Chondrocyte (in vitro differentiated cells): Measurements from ENCODE around the gene LRRC7. TPM values are rescaled to one million over a fixed set of nuclear protein-coding genes. Genes with fewer than 3 reads are reported as not detected.

Experiments
- DNase-seq: peaks from one replicate; pipeline ENCODE4 v3.0.0; 2021; ENCODE audit warnings: mixed read lengths, low spot score
- H3K27ac Mint-ChIP-seq: one replicate; pipeline ENCODE4 v1.8.0; 2021; ENCODE audit warnings: mild to moderate bottlenecking, moderate library complexity, mixed read lengths; ENCODE audit not compliant: unreplicated experiment
- H3K27me3 Mint-ChIP-seq: 2 replicates; pipeline ENCODE4 v1.8.0; 2021; ENCODE audit warnings: low read depth, mixed read lengths
- H3K36me3 Mint-ChIP-seq: 2 replicates; pipeline ENCODE4 v1.8.0; 2021; ENCODE audit warnings: low read depth, mixed read lengths
- H3K4me1 Mint-ChIP-seq: 2 replicates; pipeline ENCODE4 v1.8.0; 2021; ENCODE audit warnings: low read depth, mild to moderate bottlenecking, mixed read lengths
- H3K4me3 Mint-ChIP-seq: one replicate; pipeline ENCODE4 v1.8.0; 2021; ENCODE audit warnings: mild to moderate bottlenecking, moderate library complexity, mixed read lengths; ENCODE audit not compliant: unreplicated experiment
- H3K9me3 Mint-ChIP-seq: 2 replicates; pipeline ENCODE4 v1.8.0; 2021; ENCODE audit warnings: low read depth, mixed read lengths
- CTCF ChIP-seq: fragments of 200-600 bp; sonication (generic); IDR thresholded peaks from 2 replicates; pipeline ENCODE4 v1.5.0; 2021; ENCODE audit warnings: antibody characterized with exemption, mild to moderate bottlenecking, moderate library complexity
- total RNA-seq: library from RNA; stranded (reverse); gene quantifications from 3 replicates; pipeline ENCODE4 v1.2.1, GENCODE V29; 2021

LRRC7 gene
- total RNA-seq, 1 donor from 2014 or later, result not detected

- no peak for DNase-seq
- Mint-ChIP-seq H3K27ac (no peak overlapping the region), H3K9me3 (peaks cover 5% of the 10 kb centered on the region), H3K27me3 (peaks cover 15% of the 10 kb centered on the region), H3K4me3 (no peak overlapping the region), H3K4me1 (peaks cover 2% of the 10 kb centered on the region), H3K36me3 (no peaks in the 10 kb centered on the region)
- TF ChIP-seq CTCF, result no peak
Observed at GRCh38 chr1:69827732-69828131, 260.0 kb downstream of the LRRC7 start.

- H3K36me3 Mint-ChIP-seq, result no peaks in the 10 kb centered on the region
- H3K4me3 Mint-ChIP-seq, result no peak overlapping the region
- TF ChIP-seq CTCF, result no peak
- DNase-seq, result no peak
- H3K27me3 Mint-ChIP-seq, result peaks cover 4% of the 10 kb centered on the region
- H3K27ac Mint-ChIP-seq, result no peak overlapping the region
- peaks cover 7% of the 10 kb centered on the region for H3K4me1 Mint-ChIP-seq
- H3K9me3 Mint-ChIP-seq, result peaks cover 5% of the 10 kb centered on the region
Observed at GRCh38 chr1:69833536-69833935, 265.8 kb downstream of the LRRC7 start.

GRCh38 chr1:69834336-69834735, 266.6 kb downstream of the LRRC7 start:
- peaks cover 7% of the 10 kb centered on the region for H3K4me1 Mint-ChIP-seq
- no peak for DNase-seq
- H3K4me3 Mint-ChIP-seq, result no peak overlapping the region
- peaks cover 5% of the 10 kb centered on the region for H3K9me3 Mint-ChIP-seq
- H3K36me3 Mint-ChIP-seq, result no peaks in the 10 kb centered on the region
- peaks cover 4% of the 10 kb centered on the region for H3K27me3 Mint-ChIP-seq
- no peak overlapping the region for H3K27ac Mint-ChIP-seq
- TF ChIP-seq CTCF, result no peak

- H3K27ac Mint-ChIP-seq, result no peak overlapping the region
- H3K4me3 Mint-ChIP-seq, result no peak overlapping the region
- peaks cover 5% of the 10 kb centered on the region for H3K9me3 Mint-ChIP-seq
- peaks cover 4% of the 10 kb centered on the region for H3K27me3 Mint-ChIP-seq
- DNase-seq, result no peak
- no peaks in the 10 kb centered on the region for H3K36me3 Mint-ChIP-seq
- no peak for TF ChIP-seq CTCF
- H3K4me1 Mint-ChIP-seq, result peaks cover 7% of the 10 kb centered on the region
Observed at GRCh38 chr1:69835955-69836354, 268.2 kb downstream of the LRRC7 start.

DNA sequence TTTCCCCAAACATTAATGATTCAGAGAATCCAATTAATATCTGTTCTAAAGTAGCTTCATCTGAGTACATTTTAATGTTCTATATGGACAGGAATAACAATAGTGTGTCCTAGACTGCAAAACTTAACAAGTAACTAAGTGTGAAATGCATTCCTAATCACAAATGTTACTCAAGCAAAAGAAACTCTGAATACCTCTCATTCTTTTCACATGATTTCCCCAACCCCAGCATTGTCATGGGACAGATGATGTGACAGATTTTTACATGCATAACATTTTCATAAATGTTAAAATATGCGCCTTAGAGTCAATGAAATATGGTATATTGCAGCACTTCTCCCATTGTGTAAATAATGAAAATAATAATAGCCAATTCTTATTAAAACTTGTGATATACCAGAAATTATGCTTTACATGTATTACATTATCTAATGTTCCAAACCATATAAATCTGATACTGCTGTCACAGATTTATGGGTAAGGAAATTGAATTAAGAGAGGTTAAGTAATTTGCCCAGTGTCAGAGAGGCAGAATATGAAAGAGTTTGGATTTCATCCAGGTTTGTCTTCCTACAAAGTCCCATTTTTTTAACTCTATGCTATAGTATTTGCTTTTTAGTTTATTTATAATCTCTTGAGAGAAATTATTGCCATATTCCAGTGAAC, 269.4 kb downstream of the LRRC7 start:
- Mint-ChIP-seq H3K27ac (peak overlapping the region; percentile 17), H3K9me3 (peaks cover under 1% of the 10 kb centered on the region), H3K4me3 (no peak overlapping the region), H3K27me3 (no peaks in the 10 kb centered on the region), H3K4me1 (peaks cover 7% of the 10 kb centered on the region), H3K36me3 (no peaks in the 10 kb centered on the region)
- no peak for TF ChIP-seq CTCF
- DNase-seq, result no peak
